GM12891 (cell line): ENCODE data around the gene HMGXB3.
"Not testable (repeated sequence)": the region's sequence is repeated elsewhere in the genome, so short reads cannot be mapped to it uniquely, and the experiment has no call there.

ENCODE experiments used
- DNase-seq: peaks from one replicate; pipeline ENCODE4 v3.0.0; 2011; ENCODE audit warnings: low spot score; ENCODE audit not compliant: insufficient read length
- FAIRE-seq: peaks from 2 replicates; lab custom pipeline; 2011; peaks lifted over from hg19 to GRCh38; lab: Jason Lieb, UNC
- PAX5 ChIP-seq: IDR thresholded peaks from 2 replicates; pipeline ENCODE4 v1.6.1; 2011; ENCODE audit warnings: low read length, moderate library complexity, mild to moderate bottlenecking; ENCODE audit not compliant: insufficient read depth, severe bottlenecking
- POLR2A ChIP-seq: IDR thresholded peaks from 2 replicates; pipeline ENCODE4 v1.6.1; 2011; ENCODE audit warnings: low read depth, low read length, control low read depth
- POLR2AphosphoS5 ChIP-seq: IDR thresholded peaks from 2 replicates; pipeline ENCODE4 v1.6.1; 2011; ENCODE audit warnings: low read depth, low read length, control low read depth
- POU2F2 ChIP-seq: IDR thresholded peaks from 2 replicates; pipeline ENCODE4 v1.6.1; 2011; ENCODE audit warnings: low read depth, mild to moderate bottlenecking, control low read depth, low read length, moderate library complexity
- SPI1 ChIP-seq: IDR thresholded peaks from 2 replicates; pipeline ENCODE4 v1.6.1; 2011; ENCODE audit warnings: low read depth, low read length, control low read depth
- TAF1 ChIP-seq: IDR thresholded peaks from 2 replicates; pipeline ENCODE4 v1.6.1; 2011; ENCODE audit warnings: low read depth, low read length, control low read depth

The HMGXB3 gene

DNA sequence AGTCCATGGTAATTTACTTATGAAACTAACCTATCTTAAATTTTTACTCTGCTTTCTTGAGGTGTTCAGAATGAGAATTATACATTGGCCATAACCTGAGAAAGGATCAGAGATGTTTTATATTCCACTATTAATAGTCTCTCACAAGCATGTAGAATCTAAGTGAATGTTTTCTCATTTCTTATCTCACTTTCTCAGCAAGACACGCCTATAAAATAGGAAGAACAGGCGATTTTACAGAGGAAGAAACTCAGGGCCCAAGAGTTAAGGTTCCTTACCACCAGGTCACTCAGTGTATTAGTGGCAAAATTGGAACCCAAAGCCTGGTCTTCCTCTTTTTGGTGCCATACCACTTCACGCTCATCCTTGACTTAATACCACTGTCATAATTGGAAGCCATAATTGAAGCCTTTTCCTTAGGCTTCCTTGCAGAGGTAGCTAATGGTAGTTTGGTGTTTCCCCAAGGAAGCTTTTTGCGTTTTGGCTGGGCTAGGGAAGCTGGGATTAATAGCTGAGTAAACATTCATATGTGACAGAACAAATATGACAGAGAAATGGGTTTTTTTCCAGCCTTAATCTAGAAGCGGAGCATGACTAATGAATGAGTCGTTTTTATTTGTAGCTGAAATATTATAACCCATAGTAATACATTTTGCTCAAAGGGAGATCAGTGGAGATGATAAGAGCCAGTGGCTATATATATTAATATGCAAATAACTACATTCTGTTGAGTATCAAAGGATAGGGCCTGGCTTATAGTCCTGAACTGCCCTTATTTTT, 16.9 kb downstream of the HMGXB3 start:
- DNase-seq (no peak), FAIRE-seq (no peak)
- no peak for TF ChIP-seq SPI1
- TF ChIP-seq POLR2AphosphoS5, result no peak
- no peak for TF ChIP-seq TAF1
- TF ChIP-seq POU2F2, result no peak
- no peak for TF ChIP-seq PAX5
- no peak for TF ChIP-seq POLR2A

DNA sequence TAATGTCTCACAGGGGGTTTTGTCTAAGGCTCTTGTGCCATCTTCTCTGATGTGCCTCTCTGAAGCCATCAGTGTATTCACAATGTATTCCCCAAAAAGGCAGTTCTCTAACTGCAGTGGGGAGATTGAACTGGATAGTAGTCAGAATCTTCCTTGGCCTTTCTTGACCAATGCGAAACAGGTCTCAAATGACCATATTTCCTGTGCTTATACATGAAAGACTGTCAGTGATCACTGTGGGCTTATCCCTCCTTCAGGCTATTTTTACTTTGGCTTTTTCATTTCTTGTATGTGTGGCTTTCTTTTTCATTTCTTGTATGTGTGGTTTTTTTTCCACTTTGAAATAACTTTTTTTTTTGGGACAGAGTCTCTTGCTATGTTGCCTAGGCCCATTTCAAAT, 19.7 kb downstream of the HMGXB3 start:
- DNase-seq, result no peak
- no peak for FAIRE-seq
- TF ChIP-seq SPI1 (no peak), PAX5 (no peak), POLR2A (no peak), TAF1 (no peak), POLR2AphosphoS5 (no peak), POU2F2 (no peak)

DNA sequence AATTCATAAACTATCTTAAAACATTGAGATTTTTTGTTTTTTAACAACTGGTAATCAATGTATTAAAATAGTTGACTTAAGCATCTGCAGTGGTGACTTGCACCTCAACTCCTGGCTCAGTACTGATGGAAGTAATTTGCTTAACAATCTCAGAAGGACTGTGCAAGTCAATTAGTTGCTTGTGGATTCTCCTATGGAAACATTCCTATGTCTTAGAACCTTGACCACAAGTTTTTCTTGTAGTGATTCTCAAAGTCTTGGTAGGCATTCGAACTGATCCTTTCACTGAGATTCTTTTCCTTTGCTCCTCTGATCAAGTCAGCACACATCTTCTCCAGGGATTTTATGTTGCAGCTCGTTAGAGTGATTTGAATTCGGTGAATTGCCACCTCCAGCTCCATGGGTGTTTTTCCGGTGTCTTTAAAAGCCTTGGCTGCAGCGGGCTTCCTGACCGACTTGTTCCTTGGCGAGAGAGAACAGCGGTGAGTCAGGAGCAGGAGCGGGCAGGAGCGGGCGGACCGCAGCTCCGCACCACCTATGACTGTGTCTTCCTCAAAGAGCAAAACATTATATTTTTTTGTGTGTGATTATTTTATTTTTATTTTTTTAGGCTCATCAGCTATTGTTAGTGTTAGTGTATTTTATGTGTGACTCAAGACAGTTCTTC, 21.1 kb downstream of the HMGXB3 start:
- TF ChIP-seq POU2F2 (no peak), SPI1 (no peak), POLR2A (no peak), POLR2AphosphoS5 (no peak), TAF1 (no peak), PAX5 (no peak)
- no peak for FAIRE-seq

DNA sequence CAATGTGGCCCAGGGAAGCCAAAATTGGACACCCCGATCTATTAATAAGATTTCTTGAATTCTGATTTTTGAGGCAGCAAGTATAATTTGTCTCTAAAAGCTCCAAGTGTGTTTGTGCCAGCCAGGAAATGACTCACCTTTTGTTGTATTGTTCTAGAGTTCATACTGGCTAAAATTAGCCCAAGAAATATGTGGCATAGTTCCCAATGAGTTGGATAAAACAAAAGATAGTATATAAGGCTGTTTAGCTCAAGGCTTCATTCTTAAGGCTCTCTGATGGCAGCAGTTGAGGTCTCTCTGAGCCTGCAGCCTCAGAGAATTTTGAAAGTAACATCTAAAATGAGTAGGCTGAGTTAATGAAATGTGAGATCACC, 21.6 kb downstream of the HMGXB3 start:
- FAIRE-seq (no peak), DNase-seq (no peak)
- TF ChIP-seq POU2F2, result no peak
- no peak for TF ChIP-seq POLR2AphosphoS5
- no peak for TF ChIP-seq POLR2A
- no peak for TF ChIP-seq TAF1
- TF ChIP-seq SPI1, result no peak
- no peak for TF ChIP-seq PAX5

More for the DNA sequence above, 21.1 kb downstream of the HMGXB3 start:
- DNase-seq, result no peak

DNA sequence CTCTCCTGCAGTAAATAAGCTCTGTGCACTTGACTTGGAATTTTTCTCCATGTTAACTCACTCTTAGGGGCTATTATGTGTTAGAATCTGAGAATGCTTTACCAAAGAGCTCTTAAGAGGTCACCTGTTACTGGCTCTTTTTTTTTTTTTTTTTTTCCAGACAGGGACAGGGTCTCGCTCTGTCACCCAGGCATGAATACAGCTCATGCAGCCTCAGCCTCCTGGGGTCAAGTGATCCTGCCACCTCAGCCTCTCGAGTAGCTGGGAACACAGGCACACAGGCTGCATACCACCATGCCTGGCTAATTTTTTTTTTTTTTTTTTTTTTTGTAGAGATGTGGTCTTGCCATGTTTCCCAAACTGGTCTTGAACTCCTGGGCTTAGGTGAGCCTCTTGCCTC, 22.1 kb downstream of the HMGXB3 start:
- no peak for TF ChIP-seq POU2F2
- no peak for TF ChIP-seq POLR2AphosphoS5
- no peak for TF ChIP-seq POLR2A
- no peak for TF ChIP-seq SPI1
- TF ChIP-seq PAX5, result no peak
- no peak for TF ChIP-seq TAF1
- DNase-seq, result no peak
- no peak for FAIRE-seq

DNA sequence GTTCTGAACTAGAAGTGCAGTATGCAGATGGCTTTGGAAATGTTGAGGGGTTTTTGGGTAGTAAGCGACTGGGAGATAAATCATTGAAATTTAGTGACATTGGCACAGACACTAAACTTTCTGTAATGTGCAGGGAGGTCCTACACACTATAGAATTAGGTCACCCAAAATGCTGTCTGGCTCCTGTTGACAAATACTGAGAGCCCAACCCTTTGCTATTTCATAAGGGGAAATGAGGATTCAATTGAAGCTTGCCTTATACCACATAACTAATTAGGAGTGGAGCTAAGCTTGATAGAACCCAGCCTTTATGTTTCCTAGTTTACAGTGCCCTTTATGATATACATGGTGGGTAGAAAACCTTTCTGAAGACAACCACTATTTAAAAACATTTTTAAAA, 22.6 kb downstream of the HMGXB3 start:
- TF ChIP-seq SPI1 (no peak), POLR2A (no peak), POLR2AphosphoS5 (no peak), TAF1 (no peak), POU2F2 (no peak), PAX5 (no peak)
- FAIRE-seq (no peak), DNase-seq (no peak)

DNA sequence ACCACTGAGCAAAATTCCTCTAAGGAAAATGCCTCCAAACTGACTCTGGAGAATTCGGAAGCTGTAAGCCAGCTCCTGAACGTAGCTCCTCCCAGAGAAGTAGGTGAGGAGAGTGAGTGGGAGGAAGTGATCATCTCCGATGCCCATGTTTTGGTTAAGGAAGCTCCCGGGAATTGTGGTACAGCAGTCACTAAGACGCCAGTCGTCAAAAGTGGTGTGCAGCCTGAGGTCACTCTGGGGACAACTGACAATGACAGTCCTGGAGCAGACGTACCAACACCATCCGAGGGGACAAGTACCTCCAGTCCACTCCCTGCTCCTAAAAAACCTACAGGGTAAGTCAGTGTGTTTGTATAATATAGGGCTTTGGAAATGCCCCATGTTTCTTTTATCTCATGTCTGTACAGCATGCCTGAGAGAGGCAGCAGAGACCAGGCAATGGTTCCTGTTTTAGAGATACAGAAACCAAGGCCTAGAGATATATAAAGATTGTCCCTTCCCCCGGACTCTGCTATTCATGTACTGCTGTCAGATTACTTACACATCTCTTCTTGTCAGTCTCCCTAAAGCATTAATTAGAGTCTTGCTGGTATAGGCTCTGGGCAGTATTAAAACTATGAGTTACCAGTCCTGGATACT, 23.9 kb downstream of the HMGXB3 start:
- FAIRE-seq (no peak), DNase-seq (no peak)
- no peak for TF ChIP-seq POLR2AphosphoS5
- no peak for TF ChIP-seq POU2F2
- TF ChIP-seq PAX5, result no peak
- no peak for TF ChIP-seq POLR2A
- TF ChIP-seq SPI1, result no peak
- no peak for TF ChIP-seq TAF1

DNA sequence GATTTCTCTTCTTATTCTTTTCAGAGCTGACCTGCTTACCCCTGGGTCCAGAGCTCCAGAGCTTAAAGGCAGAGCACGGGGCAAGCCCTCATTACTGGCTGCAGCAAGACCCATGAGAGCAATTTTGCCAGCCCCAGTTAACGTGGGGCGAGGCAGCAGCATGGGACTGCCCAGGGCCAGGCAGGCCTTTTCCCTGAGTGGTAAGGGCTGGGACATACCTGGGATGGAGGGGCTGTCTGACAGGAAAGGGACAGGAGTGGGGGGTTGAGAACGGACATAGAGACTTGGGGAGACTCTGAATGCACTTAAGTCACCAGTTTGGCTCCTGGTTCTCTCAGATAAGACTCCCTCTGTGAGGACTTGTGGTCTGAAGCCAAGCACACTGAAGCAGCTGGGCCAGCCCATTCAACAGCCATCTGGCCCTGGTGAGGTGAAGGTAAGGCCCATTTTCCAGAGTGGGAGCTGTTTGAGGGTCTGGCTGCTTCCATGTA, 26.2 kb downstream of the HMGXB3 start:
- DNase-seq, result no peak
- TF ChIP-seq POLR2AphosphoS5 (no peak), SPI1 (no peak), PAX5 (no peak), TAF1 (no peak), POLR2A (no peak), POU2F2 (no peak)
- no peak for FAIRE-seq

DNA sequence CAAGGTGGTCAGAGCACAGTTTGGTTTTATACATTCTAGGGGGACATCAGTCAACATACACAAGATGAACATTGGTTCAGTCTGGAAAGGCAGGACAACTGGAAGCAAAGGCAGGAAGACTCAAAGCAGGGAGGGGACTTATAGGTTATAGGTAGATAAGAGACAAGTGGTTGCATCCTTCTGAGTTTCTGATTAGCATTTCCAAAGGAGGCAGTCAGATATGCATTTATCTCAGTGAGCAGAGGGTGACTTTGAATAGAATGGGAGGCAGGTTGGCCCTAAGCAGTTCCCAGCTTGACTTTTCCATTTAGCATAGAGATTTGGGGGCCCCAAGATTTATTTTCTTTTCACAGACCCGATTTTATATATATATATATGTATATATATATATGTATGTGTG, 27.5 kb downstream of the HMGXB3 start:
- FAIRE-seq, DNase-seq: not testable (repeated sequence)

DNA sequence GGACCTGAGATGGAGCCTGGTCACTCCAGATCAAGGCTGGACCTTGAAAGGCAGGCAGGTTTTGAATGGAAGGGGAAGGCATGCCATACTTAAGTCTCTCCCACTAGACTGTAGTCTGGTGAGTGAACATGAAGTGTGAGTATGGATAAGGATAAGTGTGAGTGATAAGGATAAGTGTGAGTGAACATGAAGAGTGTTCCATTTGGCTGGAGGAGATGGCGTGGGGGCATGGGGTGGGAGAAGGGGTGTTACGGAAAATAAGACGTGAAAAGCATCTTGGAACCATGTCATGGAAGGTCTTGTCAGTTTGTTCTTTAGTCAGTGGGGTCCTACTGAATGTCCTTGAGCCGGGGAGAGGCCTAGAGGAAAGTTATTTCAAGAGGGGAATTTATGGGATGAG, 32.8 kb downstream of the HMGXB3 start:
- TF ChIP-seq POLR2A, result no peak
- no peak for TF ChIP-seq SPI1
- TF ChIP-seq TAF1, result no peak
- TF ChIP-seq PAX5, result no peak
- no peak for TF ChIP-seq POU2F2
- TF ChIP-seq POLR2AphosphoS5, result no peak
- no peak for DNase-seq
- no peak for FAIRE-seq
